IPS DF 4.7 (cell line): ENCODE data around the gene TRIM67.

ENCODE experiments used
- DNase-seq: peaks from one replicate; pipeline ENCODE4 v3.0.0-alpha.2; 2013; ENCODE audit warnings: low spot score; ENCODE audit errors: extremely low read depth

Gene TRIM67

DNA sequence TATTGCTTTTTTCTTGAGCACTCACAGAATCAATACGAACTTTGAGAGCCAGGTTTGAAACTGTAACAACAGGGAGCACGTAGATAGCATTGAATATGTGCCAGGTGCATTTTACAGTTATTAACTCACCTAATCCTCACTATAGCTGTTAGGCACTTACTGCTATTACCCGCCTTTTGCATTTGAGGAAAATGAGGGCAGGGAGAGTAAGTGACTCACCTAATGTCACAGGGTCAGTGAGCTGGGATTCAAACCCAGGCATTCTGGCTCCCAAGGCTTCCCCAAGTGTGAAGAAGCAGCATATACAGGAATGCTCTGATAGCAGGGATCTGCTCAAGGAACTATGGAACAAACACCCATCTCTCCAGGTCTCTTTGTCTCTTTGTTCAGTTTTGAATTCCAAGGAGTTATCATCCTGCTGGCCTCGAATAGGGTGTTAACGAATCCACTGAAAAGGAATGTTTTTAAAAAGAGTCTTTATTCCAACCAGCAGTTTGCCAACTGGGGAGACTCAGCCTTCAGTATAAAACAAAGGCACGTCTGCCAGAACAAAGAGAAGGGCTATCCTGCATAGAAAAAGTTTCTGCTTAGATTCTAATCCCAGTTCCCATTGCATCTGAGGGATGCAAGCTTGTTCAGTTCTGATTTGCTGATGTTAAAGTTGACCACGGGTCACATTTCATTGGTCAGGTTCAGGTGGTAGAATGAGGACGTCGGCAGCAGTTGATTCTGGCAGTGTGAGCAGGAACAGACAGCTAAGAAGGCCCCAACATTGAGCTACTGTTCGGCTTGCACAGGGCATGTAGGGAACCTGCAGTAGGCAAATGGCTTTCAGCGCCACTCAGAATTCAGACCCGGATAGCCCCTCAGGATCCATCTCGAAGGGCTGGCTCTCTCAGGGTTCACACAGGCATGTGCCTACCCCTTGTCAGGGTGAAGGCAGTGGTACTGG, 22.1 kb downstream of the TRIM67 start:
- DNase-seq: no peak

DNA sequence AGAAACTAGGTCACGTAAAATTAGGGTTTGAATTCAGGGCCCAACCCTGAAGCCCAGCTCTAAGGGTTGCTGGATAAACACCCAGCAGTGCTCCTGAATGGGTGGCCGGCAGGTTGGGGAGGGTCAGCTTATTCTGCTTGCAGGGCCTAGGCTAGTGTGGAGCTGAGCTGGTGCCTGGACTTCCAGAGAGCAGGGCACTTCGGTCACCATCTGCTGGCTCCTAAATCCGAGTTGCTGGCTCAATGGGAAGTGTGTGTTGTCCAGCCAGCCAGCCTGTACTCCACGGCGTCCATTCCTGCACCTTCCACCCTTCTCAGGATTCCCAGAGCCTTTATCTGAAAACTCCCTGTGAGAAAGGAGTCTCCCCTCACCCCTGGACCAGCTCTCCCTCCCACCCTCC, 23.0 kb downstream of the TRIM67 start:
- DNase-seq: no peak

DNA sequence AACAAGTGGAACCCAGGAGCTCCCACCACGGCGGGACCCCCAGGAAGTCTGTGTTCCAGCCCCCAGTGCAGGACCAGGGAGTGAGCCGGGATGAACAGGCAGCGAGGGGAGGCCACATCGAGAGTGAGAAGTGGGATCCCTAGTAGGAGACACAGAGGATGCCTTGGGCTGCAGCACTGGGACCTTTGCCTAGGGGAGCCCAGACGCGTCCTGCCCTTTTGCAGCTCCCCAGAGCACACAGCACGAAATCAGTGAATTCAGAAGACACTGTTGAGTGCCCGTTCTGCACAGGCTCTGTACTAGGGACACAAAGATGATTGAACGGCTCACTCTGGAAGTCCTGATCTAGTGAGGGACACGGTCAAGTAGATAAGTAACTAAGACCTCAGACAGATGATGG, 23.5 kb downstream of the TRIM67 start:
- DNase-seq: no peak

DNA sequence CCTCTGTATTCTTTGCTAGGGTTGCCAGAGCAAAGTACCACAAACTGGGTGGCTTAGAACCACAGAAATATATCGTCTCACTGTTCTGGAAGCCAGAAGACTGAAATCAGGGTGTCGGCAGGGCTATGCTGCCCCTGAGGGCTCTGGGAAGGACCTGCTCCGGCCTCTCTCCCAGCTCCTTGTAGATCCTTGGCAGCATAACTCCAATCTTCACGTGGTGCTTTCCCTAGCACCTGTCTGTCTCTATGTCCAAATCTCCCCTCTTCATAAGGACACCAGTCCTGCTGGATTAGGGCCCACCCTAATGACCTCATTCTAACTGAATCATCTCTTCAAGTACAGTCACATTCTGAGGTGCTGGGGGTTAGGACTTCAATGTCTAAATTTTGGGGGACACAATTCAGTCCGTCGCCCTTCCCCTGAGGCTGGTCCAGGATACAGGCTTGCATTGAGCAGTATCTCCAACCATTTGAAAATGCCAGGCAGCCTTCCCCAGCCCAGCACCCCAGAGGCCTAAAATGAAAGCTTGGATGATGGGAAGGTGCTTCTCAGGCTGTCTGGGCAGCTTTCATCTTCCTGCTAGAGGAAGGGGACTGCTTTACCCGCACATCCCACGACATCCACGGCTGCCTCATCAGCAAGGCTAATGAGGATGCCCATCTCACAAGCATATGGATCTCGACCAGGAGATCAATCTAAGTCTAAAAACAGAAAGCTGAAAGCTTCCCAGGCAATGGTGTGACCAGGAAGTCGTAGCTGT, 24.7 kb downstream of the TRIM67 start:
- DNase-seq: no peak

DNA sequence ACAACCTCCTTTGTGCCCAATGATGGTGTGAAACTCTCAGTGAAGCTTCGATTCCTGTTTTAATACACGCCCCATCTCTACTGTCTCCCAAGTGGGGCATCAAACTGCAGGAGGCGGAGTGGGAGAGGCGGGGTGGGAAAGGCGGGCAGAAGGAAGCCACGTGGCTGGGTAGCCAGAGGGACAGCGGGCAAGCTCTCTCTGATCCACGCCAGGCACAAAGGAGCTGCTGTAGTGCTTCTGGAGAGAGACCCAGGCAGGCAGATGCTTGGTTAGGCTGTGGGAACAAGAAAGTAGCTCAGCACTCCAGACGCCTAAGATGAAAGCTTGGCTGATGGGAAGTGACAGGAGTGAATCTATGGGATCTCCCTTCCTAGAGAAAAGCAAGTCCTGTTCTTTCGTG, 25.7 kb downstream of the TRIM67 start:
- no peak for DNase-seq

DNA sequence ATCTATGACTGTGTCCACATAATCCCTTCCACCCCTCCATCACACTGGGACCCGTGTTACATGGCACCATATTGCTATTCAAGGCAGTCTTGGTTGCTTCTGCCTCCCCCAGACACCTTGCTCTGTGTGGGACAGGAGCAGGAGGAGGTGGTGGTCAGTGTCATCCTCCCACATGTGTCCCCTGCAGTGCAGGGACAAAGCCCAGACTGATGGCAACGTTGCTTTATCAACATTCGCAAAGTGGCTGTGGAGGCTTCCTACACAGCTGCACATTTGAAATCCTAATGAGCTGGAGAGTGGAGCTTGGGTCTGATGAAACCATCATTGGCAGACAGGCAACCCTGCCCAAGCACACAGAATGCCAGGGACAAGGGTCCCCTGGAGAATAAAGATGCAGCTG, 26.2 kb downstream of the TRIM67 start:
- DNase-seq: no peak

DNA sequence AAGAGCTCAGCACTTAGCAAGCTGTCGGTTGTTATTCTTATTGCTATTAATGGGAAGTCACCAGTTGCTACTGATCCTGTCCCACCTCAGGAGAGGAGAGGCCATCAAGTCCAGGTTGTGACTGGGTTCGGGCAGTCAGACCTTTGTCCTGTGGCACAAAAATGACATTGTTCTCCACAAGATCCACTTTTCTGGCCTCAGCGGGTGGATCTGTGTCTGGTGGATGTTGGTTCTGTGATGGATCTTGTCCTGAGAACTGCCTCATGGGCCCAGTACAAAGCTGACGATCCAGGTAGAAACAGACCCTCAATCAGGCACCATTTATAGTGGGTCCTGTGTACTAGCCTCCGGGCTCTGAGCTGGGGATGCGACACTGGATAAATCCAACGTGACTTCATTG, 26.9 kb downstream of the TRIM67 start:
- DNase-seq: no peak

DNA sequence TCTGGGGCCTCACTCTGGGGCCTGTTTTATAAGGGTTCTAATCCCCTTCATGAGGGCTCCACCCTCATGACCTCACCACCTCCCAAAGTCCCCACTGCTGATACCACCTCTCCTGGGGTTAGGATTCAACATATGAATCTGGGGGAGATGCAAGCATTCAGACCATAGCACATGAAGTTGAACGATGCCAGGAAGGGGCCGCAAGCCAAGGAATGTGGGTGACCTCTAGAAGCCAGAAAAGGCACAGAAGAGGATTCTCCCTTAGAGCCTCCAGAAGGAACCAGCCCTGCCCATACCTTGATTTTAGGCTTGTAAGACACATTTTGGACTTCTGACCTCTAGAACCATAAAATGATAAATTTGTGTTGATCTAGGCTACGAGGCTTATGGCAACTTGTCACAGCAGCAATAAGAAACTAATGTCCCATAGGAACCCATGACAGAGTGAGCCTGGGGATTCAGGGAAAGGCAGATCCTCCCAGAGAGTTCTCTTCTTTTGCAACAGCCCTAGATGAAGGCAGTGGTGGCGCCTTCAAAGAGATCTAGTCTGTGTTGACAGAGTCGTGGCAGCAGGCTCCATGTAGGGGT, 27.9 kb downstream of the TRIM67 start:
- no peak for DNase-seq

DNA sequence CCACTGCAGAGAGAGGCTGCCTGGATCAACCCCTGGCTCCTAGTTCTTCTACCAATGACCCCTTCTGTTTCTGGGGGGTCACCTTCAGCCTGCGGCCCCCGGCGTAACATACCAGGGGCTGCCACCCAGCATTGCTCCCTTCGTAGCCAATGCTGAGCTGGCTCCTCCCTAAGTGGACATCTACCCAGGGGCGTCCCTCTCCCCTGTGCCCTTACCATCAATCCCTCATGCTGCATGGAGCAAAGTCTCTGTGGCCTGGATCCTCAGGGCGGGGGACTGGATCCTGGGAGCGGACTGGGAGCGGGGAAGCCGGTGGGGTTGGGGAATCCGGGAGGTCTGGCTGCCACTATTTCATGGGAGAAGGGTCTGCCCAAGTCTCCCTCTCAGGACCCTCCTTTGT, 28.6 kb downstream of the TRIM67 start:
- no peak for DNase-seq

DNA sequence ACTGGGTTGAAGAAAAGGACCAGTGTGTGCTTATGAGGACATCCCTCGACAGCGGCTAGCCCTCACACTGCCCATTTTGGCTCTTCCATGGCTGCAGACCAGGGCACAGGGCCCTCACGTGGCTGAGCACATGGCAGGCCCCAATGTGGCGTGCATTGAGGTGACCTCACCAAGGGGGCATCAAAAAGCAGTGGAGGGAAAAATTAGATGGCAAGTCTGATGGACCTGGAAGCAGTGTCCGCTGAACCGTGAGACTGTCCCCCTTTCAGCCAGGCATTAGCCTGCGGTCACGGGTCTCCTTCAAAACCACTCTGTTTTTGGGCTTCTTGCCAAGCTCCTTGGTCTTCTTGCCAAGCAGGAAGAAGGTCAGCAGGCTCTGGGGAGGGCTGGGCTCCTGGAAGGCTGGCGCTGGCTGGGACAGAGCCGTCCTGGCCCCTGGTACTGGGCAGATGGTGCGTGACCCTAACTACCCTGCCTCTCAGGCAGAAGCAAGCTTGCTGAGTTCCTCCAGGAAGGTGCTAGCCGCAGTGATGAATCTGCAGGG, 30.8 kb downstream of the TRIM67 start:
- DNase-seq: no peak

DNA sequence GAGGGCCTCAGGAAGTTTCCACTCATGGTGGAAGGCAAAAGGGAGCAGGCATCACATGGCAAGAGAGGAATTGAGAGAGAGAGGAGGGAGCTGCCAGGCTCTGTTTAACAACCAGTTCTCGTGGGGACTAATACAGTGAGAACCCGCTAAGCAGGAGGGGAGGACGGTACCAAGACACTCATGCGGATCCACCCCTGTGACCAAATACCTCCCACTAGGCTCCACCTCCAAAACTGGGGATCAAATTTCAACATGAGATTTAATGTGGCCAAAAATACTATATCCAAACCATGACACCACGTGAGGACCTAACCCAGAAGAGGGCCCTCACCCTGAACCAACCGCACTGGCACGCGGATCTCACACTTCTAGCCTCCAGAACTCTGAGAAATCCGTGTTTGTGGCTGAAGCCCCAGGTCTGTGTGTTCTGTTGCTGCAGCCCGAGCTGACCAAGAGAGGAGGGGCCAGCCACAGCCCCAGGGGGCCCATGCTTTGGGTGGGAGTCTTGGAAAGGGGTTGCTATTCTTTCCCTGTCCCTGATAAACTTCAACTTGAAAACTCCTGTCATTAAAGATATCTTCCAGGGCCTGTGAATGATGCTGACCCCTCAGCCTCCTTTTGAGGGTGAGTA, 32.0 kb downstream of the TRIM67 start:
- DNase-seq: no peak

DNA sequence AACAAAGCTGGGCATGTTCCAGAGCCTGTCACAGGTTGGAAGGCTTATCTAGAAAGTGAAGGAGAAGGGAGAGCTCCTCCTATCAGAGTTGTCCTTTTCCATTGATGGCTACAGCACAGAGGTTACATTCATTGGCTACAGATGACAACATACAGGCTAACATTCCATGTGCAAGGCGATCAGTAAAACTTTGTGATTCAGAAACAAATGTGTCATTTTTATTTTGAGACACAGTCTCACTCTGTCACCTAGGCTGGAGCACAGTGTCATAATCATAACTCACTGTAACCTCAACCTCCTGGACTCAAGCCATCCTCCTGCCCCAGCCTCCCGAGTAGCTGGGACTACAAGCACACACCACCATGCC, 32.6 kb downstream of the TRIM67 start:
- no peak for DNase-seq

DNA sequence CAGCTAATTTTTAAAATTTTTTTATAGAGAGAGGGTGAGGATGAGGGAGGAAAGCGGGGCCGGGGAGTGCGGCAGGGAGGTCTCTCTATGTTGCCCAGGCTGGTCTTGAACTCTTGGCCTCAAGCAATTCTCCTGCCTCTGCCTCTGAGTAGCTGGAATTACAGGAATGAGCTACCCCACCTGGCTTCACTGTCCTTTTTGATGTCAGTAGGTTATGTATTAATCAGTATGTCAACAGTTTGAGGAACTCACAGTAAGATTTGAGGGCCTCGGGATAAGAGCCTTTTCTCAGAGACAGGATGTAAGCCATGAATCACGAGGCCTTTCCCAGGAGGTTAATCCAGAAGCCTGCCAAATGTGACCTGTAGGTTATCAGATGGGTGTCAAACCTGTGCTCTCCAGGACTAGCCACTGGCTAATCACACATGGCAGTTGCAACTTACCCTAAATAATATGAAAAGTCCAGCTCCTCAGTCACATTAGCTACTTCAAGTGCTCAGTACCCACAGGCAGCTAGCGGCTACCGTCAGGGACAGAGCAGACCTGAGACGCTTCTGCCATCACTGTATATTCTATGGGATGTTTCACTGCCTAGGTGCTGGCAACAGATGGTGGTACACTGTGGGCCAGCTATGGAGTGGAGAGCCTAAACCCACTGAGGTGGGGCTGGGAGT, 33.1 kb downstream of the TRIM67 start:
- DNase-seq: no peak

DNA sequence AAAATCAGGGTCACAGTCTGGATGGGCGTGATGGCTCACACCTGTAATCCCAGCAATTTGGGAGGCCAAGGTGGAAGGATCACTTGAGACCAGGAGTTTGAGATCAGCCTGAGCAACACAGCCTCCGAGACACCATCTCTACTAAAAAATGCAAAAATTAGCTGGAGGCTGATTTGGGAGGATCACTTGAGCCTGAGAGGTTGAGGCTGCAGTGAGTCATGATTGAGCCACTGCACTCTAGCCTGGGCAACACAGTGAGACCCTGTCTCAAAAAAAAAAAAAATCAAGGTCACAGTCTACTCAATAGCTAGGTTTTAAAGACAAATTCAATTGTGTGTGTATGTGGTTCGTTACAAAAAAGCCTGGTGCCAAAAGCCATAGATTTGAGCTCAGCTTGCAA, 34.4 kb downstream of the TRIM67 start:
- DNase-seq: no peak

DNA sequence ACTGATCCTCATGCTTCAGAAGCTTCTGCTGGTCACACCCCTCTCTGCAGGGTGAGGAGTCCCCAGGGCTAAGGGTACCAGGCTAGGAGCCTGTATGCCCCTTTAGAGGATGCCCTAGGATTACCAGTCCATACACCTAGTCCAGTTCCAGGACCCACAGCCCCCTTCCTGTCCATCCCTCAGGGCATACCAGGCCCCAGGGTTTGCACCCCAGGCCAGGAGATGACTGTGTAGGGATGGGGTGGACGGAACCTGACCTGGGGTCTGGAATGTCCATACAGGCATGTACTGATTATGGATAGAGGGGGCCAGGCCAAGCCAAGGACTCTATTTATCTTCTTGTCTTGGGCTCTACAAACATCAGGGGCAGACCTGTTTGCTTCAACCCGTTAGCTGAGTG, 34.9 kb downstream of the TRIM67 start:
- DNase-seq: no peak

DNA sequence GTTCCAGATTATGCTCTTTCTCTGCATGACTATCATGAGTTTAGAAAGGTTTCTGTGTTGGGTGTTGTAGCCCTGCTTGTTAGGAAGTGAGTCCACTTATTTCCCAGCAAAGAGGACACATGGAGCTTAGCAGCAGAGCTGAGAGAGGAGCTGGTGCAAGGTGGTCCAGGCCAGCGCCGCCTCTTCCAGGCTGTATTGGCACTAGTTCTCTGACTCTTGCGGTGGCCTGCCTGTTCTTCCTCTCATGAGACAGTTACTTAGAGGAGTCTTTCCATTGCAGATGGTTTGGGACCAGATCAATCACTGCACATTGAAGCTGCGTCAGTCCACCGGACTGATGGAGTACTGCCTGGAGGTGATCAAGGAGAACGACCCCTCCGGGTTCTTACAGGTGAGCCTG, 38.0 kb downstream of the TRIM67 start:
- DNase-seq: no peak

DNA sequence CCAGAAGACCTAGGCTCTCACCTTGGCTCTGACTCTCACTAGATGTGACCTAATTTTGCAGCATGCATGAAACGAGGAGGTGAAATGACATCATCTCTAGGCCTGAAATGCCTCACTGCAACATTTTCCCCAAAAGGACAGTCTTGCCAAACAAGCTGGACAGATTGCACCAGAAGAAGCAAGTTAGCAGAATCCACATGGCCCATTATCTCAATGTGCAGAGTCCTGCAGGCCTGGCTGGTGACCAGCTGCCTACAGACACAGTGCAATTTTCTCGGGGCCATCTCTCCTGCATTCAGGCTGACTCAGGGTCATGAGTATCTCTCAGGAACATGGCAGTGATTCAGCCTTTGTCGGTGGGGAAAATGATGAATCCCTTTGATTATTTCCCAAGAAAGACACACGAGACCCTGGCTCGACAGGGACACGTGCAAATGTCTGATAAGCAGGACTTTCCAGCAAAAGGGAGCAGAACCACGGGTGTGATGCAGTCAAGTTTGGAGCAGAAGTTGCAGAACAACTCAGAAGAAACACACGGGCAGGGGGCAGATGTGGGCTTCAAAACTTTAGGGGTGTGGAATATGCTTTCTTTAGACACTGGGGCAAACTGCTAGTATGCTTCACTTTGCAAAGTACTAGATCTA, 38.7 kb downstream of the TRIM67 start:
- DNase-seq: no peak

DNA sequence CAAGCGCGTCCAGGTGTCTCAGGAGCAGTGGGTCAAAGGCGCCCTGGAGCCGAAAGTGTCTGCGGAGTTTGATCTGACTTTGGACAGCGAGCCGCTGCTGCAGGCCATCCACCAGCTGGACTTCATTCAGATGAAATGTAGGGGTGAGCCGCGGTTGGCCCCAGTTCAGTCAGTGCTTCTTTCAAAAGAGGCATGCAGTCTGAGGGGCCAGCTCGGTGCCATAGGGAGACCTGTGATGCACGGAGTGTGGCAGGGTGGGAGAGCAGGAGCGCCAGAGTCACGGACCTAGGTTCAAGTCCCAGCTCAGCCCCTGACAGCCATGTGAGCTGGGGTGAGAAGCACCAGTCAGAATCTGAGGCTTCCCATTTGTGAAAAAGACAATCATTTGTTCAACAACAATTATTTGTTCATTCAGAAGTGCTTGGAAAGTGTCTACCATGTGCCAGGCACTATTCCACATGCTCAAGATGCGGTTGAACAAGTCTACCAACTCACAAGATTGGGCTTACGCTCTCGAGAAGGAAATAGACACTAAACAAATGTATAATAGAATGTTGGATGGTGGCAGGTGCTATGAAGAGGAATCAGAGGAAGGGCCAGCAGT, 39.6 kb downstream of the TRIM67 start:
- DNase-seq: no peak

DNA sequence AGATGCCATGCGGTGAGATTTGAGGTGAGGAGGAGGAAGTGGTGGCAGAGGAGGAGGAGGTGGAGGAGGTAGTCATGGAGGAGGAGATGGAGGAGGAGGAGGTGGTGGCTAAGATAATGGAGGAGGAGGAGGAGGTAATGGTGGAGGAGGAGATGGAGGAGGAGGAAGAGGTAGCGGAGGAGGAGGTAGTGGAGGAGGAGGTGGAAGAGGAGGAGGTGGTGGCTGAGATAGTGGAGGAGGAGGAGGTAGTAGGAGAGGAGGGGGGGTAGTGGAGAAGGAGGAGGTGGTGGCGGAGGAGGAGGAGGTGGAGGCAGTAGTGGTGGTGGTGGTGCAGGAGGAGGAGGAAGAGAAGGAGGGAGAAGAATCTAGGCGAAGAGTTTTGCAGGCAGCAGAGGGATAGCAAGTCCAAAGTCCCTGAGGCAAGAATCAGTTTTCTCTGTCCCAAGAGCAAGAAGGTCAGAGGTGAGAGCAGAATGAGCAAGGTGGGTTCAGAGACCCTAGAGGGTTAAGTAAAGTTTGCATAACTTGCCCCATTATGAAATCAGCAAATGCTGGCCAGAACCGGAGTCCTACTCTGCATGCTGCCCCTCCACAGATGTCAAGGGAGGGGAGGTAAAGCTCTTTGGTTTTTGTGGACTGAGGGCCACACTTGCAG, 40.2 kb downstream of the TRIM67 start:
- DNase-seq: no peak
